ENCODE measurements around the gene MDM2. TPM values are rescaled to one million over a fixed set of nuclear protein-coding genes. Genes with fewer than 3 reads are reported as not detected.

Gene MDM2
- total and polyA plus RNA-seq, 2 of the 8 experiments (the other 6 are each of a cell fraction or from before 2014, with no cell fraction given), result 15.1 to 115 TPM

GRCh38 chr12:68832504-68832867 lies 24.5 kb downstream of the MDM2 start (continued):
- TF ChIP-seq CREB1 (IDR thresholded peaks at IDR 0.05) (no peak), CTCF (IDR thresholded peaks at IDR 0.05; ENCODE audit: control extremely low read depth in 1 of 3, insufficient read depth in 1 of 3, low read depth in 1 of 3, low read length in 3 of 3) (no peak), PHF8 (conservative IDR thresholded peaks at IDR 0.05; ENCODE audit: low read depth, low read length) (no peak), JUN (IDR thresholded peaks at IDR 0.05; ENCODE audit: low read depth, low read length) (no peak), TEAD4 (IDR thresholded peaks at IDR 0.05; ENCODE audit: low read depth, low read length) (no peak), FOSL1 (IDR thresholded peaks at IDR 0.05; ENCODE audit: insufficient read depth, low read depth, low read length) (no peak)

Data from H1 (cell line).